Gastroesophageal sphincter (tissue), 3 donors: ENCODE measurements around the gene HUS1B.

Experiments
- EP300 ChIP-seq: sonication (generic); formaldehyde crosslinking; IDR thresholded peaks from one replicate; pipeline ENCODE4 v1.6.1; 2017; ENCODE audit warnings: antibody characterized with exemption, mild to moderate bottlenecking
- POLR2A ChIP-seq, 2 donors: fragments of 450-650 bp; IDR thresholded peaks; one replicate each; pipeline ENCODE4 v1.6.1; 2017; ENCODE audit warnings: antibody characterized with exemption in 2 of 2, mild to moderate bottlenecking in 2 of 2, moderate library complexity in 1 of 2
- TF ChIP-seq, protein P1 (sequence below), 4 experiments: fragments of 200-600 bp in 2 of 4; fragments of 450-650 bp in 2 of 4; sonication (generic) in 1 of 4; IDR thresholded peaks; one replicate each; pipeline ENCODE4 v1.5.1; 2017 to 2019; ENCODE audit warnings: antibody characterized with exemption in 4 of 4, mild to moderate bottlenecking in 2 of 4, moderate library complexity in 2 of 4

DNA sequence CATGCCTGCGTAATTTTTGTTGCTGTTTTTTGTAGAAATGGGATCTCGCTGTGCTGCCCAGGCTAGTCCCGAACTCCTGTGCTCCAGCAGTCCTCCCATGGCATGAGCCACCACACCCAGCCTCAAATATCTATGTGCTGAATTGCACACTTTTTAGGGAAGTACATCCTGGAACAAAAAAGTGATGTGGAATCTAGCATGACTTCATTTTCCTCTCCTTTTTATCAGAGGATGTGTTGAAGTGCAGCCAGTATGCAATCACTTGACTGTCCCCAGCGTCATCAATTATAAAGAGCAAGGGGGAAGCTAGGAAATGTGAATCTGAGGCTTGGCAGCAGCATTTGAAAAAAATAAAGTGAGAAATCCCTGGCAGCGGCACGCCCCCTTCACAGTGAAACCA is 42.4 kb upstream of the HUS1B start:
- TF ChIP-seq EP300, result no peak
- TF ChIP-seq, protein P1, sequence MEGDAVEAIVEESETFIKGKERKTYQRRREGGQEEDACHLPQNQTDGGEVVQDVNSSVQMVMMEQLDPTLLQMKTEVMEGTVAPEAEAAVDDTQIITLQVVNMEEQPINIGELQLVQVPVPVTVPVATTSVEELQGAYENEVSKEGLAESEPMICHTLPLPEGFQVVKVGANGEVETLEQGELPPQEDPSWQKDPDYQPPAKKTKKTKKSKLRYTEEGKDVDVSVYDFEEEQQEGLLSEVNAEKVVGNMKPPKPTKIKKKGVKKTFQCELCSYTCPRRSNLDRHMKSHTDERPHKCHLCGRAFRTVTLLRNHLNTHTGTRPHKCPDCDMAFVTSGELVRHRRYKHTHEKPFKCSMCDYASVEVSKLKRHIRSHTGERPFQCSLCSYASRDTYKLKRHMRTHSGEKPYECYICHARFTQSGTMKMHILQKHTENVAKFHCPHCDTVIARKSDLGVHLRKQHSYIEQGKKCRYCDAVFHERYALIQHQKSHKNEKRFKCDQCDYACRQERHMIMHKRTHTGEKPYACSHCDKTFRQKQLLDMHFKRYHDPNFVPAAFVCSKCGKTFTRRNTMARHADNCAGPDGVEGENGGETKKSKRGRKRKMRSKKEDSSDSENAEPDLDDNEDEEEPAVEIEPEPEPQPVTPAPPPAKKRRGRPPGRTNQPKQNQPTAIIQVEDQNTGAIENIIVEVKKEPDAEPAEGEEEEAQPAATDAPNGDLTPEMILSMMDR (IDR thresholded peaks at IDR 0.05), result no peak
- no peak for TF ChIP-seq POLR2A (IDR thresholded peaks at IDR 0.05)
